GM19438 (cell line): ENCODE measurements around the gene VWA1.
"Not testable (repeated sequence)": the region's sequence is repeated elsewhere in the genome, so short reads cannot be mapped to it uniquely, and the experiment has no call there.

Experiments used
- ATAC-seq: cut with Tn5 transposase; IDR thresholded peaks from one replicate; pipeline ENCODE4 v1.9.1; 2021; ENCODE audit warnings: low read depth; ENCODE audit not compliant: unreplicated experiment

Gene VWA1

GRCh38 chr1:1421147-1421906, 14.2 kb upstream of the VWA1 start, which contains the start of gene ANKRD65:
Gene ANKRD65, minus strand, starts transcription at chr1:1421276. Its CDS starts 271 bp downstream, at chr1:1421005.
- ATAC-seq: no peak

GRCh38 chr1:1421907-1422464, 13.5 kb upstream of the VWA1 start:
- ATAC-seq: no peak

- no peak for ATAC-seq
Observed at GRCh38 chr1:1422465-1423244, 12.8 kb upstream of the VWA1 start.

- ATAC-seq: no peak
Observed at GRCh38 chr1:1423245-1423597, 12.3 kb upstream of the VWA1 start.

GRCh38 chr1:1424707-1425106, 10.8 kb upstream of the VWA1 start:
- ATAC-seq: no peak

- no peak for ATAC-seq
Observed at GRCh38 chr1:1425426-1425752, 10.1 kb upstream of the VWA1 start.

- ATAC-seq: no peak
Observed at GRCh38 chr1:1425753-1426495, 9.6 kb upstream of the VWA1 start.

- ATAC-seq: no peak
Observed at GRCh38 chr1:1426496-1427105, 8.9 kb upstream of the VWA1 start.

GRCh38 chr1:1427106-1427819, 8.2 kb upstream of the VWA1 start:
- no peak for ATAC-seq

- no peak for ATAC-seq
Observed at GRCh38 chr1:1427820-1428148, 7.7 kb upstream of the VWA1 start.

- no peak for ATAC-seq
Observed at GRCh38 chr1:1428174-1428573, 7.3 kb upstream of the VWA1 start.

GRCh38 chr1:1428967-1429366, 6.5 kb upstream of the VWA1 start:
- ATAC-seq: not testable (repeated sequence)

- ATAC-seq: no peak
Observed at GRCh38 chr1:1429671-1430073, 5.8 kb upstream of the VWA1 start.

GRCh38 chr1:1430114-1430982, 5.1 kb upstream of the VWA1 start:
- ATAC-seq: no peak

- no peak for ATAC-seq
Observed at GRCh38 chr1:1430992-1431844, 4.3 kb upstream of the VWA1 start.

- ATAC-seq: no peak
Observed at GRCh38 chr1:1431845-1432273, 3.6 kb upstream of the VWA1 start.

GRCh38 chr1:1432274-1432950, 3.1 kb upstream of the VWA1 start:
- ATAC-seq: no peak
